B cell (primary cell): ENCODE results near the gene LCN1. TPM values are rescaled to one million over a fixed set of nuclear protein-coding genes. Genes with fewer than 3 reads are reported as not detected.
A peak's percentile ranks its signal among the peaks of the same experiment; 100 is the strongest.

Experiments used
- ATAC-seq: fragments of 200-7000 bp; cut with Tn5 transposase; one replicate; pipeline ENCODE4 v1.10.0; 2021; ENCODE audit warnings: low read depth, mild to moderate bottlenecking, moderate number of reproducible peaks, moderate library complexity
- CTCF ChIA-PET: fragments of 350-600 bp; sonication (Branson Sonifier 250); formaldehyde crosslinking; loops from one replicate; lab custom pipeline; 2021; ENCODE audit warnings: antibody characterized with exemption, inconsistent platforms; lab: Charles Lee
- POLR2A ChIA-PET: fragments of 350-600 bp; sonication (Branson Sonifier 250); formaldehyde crosslinking; loops from one replicate; lab custom pipeline; 2021; ENCODE audit warnings: antibody characterized with exemption; lab: Charles Lee
- DNase-seq: peaks from one replicate; pipeline ENCODE4 v3.0.0; 2013
- H2AFZ ChIP-seq: 2 replicates; pipeline ENCODE4 v1.6.1; 2012; ENCODE audit warnings: mild to moderate bottlenecking, low read depth, low read length; ENCODE audit not compliant: insufficient read depth, poor library complexity, severe bottlenecking
- H3K27ac ChIP-seq, 2 donors: 1 replicate in 1 of 2; 2 replicates in 1 of 2; pipeline ENCODE4 v1.5.1; 2012 to 2013; ENCODE audit warnings: low read length in 2 of 2, mild to moderate bottlenecking in 2 of 2, moderate library complexity in 1 of 2
- H3K27me3 ChIP-seq, 4 experiments: fragments of 200-600 bp in 1 of 4; sonication (generic) in 1 of 4; replicated peaks in 1 of 4; 1 replicate in 2 of 4; 2 replicates in 2 of 4; pipeline versions ENCODE4 v1.6.1 to v1.7.0; 2013 to 2016; ENCODE audit warnings: low read length in 3 of 4, mild to moderate bottlenecking in 2 of 4, mixed read lengths in 1 of 4, moderate library complexity in 1 of 4; ENCODE audit not compliant: insufficient read depth in 4 of 4, control insufficient read depth in 3 of 4; ENCODE audit errors: control extremely low read depth in 1 of 4
- H3K36me3 ChIP-seq, 2 experiments: replicated peaks in 1 of 2; 1 replicate in 1 of 2; 2 replicates in 1 of 2; pipeline versions ENCODE4 v1.6.1 to v1.7.1; 2013; ENCODE audit warnings: low read length in 1 of 2; ENCODE audit not compliant: insufficient read depth in 2 of 2, control insufficient read depth in 1 of 2; ENCODE audit errors: control extremely low read depth in 1 of 2, extremely low read depth in 1 of 2
- H3K4me1 ChIP-seq, 2 donors: fragments of 200-600 bp in 1 of 2; sonication (generic) in 1 of 2; 1 replicate in 1 of 2; 2 replicates in 1 of 2; pipeline versions ENCODE4 v1.5.1 to v1.6.1; 2013 to 2017; ENCODE audit warnings: low read length in 2 of 2; ENCODE audit not compliant: control insufficient read depth in 2 of 2, insufficient read depth in 2 of 2
- H3K4me2 ChIP-seq: replicated peaks from 2 replicates; pipeline ENCODE3; 2012; ENCODE audit warnings: mild to moderate bottlenecking, low read depth, low read length; ENCODE audit not compliant: poor library complexity, severe bottlenecking
- H3K4me3 ChIP-seq, 5 experiments: fragments of 200-600 bp in 1 of 5; sonication (generic) in 1 of 5; 1 replicate in 3 of 5; 2 replicates in 2 of 5; pipeline versions ENCODE4 v1.5.1 to v1.7.0; 2011 to 2016; ENCODE audit warnings: low read length in 4 of 5, mild to moderate bottlenecking in 4 of 5, low read depth in 2 of 5, control low read depth in 1 of 5, moderate library complexity in 1 of 5; ENCODE audit not compliant: insufficient read depth in 1 of 5; ENCODE audit errors: control extremely low read depth in 1 of 5, extremely low read depth in 1 of 5
- H3K79me2 ChIP-seq: fragments of 200-600 bp; sonication (generic); one replicate; pipeline ENCODE4 v1.6.0; 2016; ENCODE audit warnings: low read length; ENCODE audit not compliant: control insufficient read depth, insufficient read depth
- H3K9ac ChIP-seq: fragments of 200-600 bp; sonication (generic); 2 replicates; pipeline ENCODE4 v1.6.1; 2017; ENCODE audit warnings: mild to moderate bottlenecking, low read length, moderate library complexity
- H3K9me3 ChIP-seq, 3 donors: one replicate each; pipeline versions ENCODE4 v1.6.1 to v1.7.1; 2013; ENCODE audit warnings: low read length in 2 of 3; ENCODE audit not compliant: control insufficient read depth in 2 of 3, insufficient read depth in 1 of 3; ENCODE audit errors: control extremely low read depth in 1 of 3
- H4K20me1 ChIP-seq: 2 replicates; pipeline ENCODE4 v1.6.0; 2012; ENCODE audit warnings: mild to moderate bottlenecking, low read length; ENCODE audit not compliant: insufficient read depth, control insufficient read depth, poor library complexity, severe bottlenecking
- H3K27ac Mint-ChIP-seq: one replicate; pipeline ENCODE4 v1.8.0; 2021; ENCODE audit warnings: mixed read lengths
- H3K27me3 Mint-ChIP-seq: one replicate; pipeline ENCODE4 v1.8.0; 2021; ENCODE audit warnings: mixed read lengths
- H3K4me1 Mint-ChIP-seq: one replicate; pipeline ENCODE4 v1.8.0; 2021; ENCODE audit warnings: mixed read lengths
- H3K4me3 Mint-ChIP-seq: one replicate; pipeline ENCODE4 v1.8.0; 2021; ENCODE audit warnings: mixed read lengths
- H3K9me3 Mint-ChIP-seq: one replicate; pipeline ENCODE4 v1.8.0; 2022; ENCODE audit warnings: mixed read lengths; ENCODE audit not compliant: insufficient read depth
- EZH2 ChIP-seq: IDR thresholded peaks from 2 replicates; pipeline ENCODE4 v1.6.1; 2012; ENCODE audit warnings: borderline replicate concordance, low read depth, mild to moderate bottlenecking, moderate library complexity, low read length; ENCODE audit not compliant: insufficient read depth, poor library complexity, severe bottlenecking
- WGBS: methylation state at CpG from one replicate; pipeline ENCODE4 v1.1.5; 2013; ENCODE audit warnings: missing lambda C conversion rate; ENCODE audit not compliant: insufficient coverage; 5-methylcytosine and 5-hydroxymethylcytosine counted together
- intact Hi-C: fragments of 100-400 bp; cut with micrococcal nuclease; formaldehyde crosslinking; loops from one replicate; pipeline ENCODE4 v1.10.0; 2022
- polyA plus RNA-seq: library from polyadenylated mRNA; depleted of rRNA; stranded (reverse); fragments of >200 nt; gene quantifications from 2 replicates; pipeline ENCODE4 v1.2.3, GENCODE V29; 2012
- total RNA-seq, 2 donors: library from RNA; stranded (reverse); fragments of 120-200 nt in 1 of 2; gene quantifications; 1 replicate in 1 of 2; 2 replicates in 1 of 2; pipeline versions ENCODE4 v1.2.3 to v1.2.4, GENCODE V29; 2013 to 2022
- TF ChIP-seq, protein P1 (sequence below): fragments of 200-600 bp; IDR thresholded peaks from one replicate; pipeline ENCODE4 v1.8.0; 2022; ENCODE audit warnings: antibody characterized with exemption, mild to moderate bottlenecking

The LCN1 gene
- total and polyA plus RNA-seq, 2 donors (not counting 1 experiment from before 2014, with no cell fraction given), result not detected

DNA sequence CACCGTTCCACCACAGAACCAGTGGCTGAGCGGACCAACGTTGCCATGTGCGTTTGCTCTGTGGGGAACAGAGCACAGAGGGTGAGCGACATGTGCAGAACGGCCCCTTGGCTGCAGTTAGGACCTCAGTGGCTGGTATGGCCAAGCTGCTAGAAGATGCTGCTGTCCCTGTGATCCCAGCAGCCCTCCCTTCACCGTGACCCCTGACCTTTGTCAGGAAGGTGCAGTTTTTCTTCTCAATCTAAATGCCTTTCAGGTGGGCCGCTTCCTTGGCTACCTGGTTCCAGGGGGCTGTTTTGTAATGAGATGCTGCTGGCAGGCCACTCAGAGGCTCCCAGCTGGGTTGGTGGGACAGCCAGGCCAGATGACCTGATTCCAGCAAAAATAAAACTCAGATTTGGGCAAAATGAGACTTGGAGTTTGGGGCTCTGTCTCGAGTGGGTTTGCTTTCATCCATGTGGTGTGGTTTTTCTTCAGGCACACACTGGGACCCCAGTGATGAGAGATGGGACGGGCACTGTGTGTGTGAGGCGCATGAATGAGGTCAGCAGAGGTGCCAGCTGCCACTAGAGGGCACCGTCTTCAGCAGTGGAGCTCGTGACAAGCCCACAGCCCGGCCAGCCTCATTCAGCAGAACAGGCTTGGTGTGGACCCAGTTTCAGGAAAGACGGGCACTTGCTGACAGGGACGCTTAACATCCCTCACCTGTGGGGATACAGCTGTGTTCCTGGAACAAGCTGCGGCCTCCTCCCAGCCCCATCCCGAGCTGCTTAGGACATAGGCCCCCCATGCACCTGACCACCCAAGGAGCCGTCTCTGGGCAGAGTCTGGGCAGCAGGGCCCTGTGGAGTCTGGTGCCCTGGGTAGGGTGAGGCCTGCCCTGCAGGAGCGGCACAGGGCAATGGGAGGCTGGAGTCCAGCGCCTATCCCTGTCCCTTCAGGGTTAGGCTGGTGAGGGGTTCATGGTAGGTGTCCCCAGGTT is 16.7 kb upstream of the LCN1 start:
- Histone ChIP-seq H4K20me1 (peaks cover 43% of the 10 kb centered on the region), H3K27ac (no peak overlapping the region), H3K79me2 (peaks cover 29% of the 10 kb centered on the region), H3K4me3 (no peak overlapping the region), H3K4me1 (peaks cover 10 to 22% of the 10 kb centered on the region in 2 donors), H3K9ac (no peak overlapping the region), H3K36me3 (peaks cover 0 to 24% of the 10 kb centered on the region in 2 experiments), H3K27me3 (no peaks in the 10 kb centered on the region), H3K4me2 (no peak overlapping the region), H3K9me3 (peaks cover 0 to 13% (median 8%) of the 10 kb centered on the region in 3 donors), H2AFZ (no peak overlapping the region)
- Mint-ChIP-seq H3K27ac (no peak overlapping the region), H3K4me3 (peak overlapping the region; percentile 18), H3K4me1 (peaks cover 22% of the 10 kb centered on the region), H3K9me3 (peaks cover 6% of the 10 kb centered on the region), H3K27me3 (no peaks in the 10 kb centered on the region)
- CTCF ChIA-PET, result interaction anchor here (0.6 to 2.2 kb wide), 10 partner anchors 10 to 1055 kb away, joined by 3 to 8 read pairs (median 4); no protein-coding TSS in a partner anchor
- peak; percentile 64 for DNase-seq
- no peak for ATAC-seq
- TF ChIP-seq EZH2, result no peak
- TF ChIP-seq, protein P1, sequence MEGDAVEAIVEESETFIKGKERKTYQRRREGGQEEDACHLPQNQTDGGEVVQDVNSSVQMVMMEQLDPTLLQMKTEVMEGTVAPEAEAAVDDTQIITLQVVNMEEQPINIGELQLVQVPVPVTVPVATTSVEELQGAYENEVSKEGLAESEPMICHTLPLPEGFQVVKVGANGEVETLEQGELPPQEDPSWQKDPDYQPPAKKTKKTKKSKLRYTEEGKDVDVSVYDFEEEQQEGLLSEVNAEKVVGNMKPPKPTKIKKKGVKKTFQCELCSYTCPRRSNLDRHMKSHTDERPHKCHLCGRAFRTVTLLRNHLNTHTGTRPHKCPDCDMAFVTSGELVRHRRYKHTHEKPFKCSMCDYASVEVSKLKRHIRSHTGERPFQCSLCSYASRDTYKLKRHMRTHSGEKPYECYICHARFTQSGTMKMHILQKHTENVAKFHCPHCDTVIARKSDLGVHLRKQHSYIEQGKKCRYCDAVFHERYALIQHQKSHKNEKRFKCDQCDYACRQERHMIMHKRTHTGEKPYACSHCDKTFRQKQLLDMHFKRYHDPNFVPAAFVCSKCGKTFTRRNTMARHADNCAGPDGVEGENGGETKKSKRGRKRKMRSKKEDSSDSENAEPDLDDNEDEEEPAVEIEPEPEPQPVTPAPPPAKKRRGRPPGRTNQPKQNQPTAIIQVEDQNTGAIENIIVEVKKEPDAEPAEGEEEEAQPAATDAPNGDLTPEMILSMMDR, result peak; percentile 72
- intact Hi-C loops, result no loop called here
- POLR2A ChIA-PET, result interaction anchor here (0.7 kb wide), 1 partner anchor 23 kb away, joined by 4 read pairs; no protein-coding TSS in a partner anchor
- 78% methylated on average over 21 of the region's 21 CpGs for WGBS
